ENCODE measurements around the gene CD200. TPM values are rescaled to one million over a fixed set of nuclear protein-coding genes. Genes with fewer than 3 reads are reported as not detected.

CD200 gene
- total and polyA plus RNA-seq, 9 of the 15 experiments (the other 6 are each of a cell fraction or from before 2014, with no cell fraction given), result 0.13 TPM; not detected in 8

DNA sequence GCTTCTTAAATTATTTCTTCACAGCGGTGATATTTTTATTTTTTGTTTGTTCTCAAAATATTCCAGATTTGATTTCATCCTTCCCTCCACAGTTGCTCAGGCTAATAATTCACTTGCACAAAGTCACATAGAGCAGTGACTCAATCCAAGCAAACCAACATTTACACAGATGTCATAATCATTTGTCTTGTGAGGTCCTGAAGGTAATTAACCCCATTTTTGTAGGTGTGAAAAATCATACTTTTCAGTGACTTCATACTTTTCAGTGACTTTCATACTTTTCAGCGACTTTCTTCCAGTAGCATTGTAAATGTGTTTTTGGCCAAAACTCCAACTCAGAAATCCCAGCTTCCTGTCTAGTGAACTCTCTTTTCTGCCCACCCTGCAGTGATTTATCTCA lies 32.1 kb downstream of the CD200 start (continued):
- TF ChIP-seq, protein P1, sequence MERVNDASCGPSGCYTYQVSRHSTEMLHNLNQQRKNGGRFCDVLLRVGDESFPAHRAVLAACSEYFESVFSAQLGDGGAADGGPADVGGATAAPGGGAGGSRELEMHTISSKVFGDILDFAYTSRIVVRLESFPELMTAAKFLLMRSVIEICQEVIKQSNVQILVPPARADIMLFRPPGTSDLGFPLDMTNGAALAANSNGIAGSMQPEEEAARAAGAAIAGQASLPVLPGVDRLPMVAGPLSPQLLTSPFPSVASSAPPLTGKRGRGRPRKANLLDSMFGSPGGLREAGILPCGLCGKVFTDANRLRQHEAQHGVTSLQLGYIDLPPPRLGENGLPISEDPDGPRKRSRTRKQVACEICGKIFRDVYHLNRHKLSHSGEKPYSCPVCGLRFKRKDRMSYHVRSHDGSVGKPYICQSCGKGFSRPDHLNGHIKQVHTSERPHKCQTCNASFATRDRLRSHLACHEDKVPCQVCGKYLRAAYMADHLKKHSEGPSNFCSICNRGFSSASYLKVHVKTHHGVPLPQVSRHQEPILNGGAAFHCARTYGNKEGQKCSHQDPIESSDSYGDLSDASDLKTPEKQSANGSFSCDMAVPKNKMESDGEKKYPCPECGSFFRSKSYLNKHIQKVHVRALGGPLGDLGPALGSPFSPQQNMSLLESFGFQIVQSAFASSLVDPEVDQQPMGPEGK (CRISPR knock-in tag; IDR thresholded peaks at IDR 0.05; ENCODE audit: borderline replicate concordance), result no peak

DNA sequence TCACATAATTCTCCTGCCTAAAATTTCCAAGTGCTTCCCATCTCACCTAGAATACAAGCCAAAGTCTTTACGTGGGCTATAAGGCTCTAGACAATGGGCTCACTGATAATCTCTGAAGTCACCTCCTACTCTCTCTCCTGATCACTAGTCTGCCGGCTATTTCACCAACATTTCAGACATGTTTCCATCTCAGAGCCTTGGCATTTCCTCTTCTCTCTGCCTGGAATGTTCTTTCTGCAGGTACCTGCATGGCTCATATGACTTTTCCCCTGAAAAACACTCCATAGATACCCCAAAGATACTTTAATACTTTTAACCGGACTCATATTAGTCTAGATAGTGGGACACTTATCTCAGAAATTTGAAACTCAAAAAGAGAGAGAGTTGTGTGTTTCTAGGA lies 32.7 kb downstream of the CD200 start:
- Histone ChIP-seq H3K4me3 (no peak overlapping the region), H3K79me2 (ENCODE audit: control insufficient read depth, insufficient read depth, low read length) (no peaks in the 10 kb centered on the region), H3K9me1 (ENCODE audit: control insufficient read depth, insufficient read depth, low read length) (no peaks in the 10 kb centered on the region), H3K4me2 (ENCODE audit: insufficient read depth, low read length) (no peak overlapping the region), H2AFZ (ENCODE audit: low read depth, low read length) (no peak overlapping the region), H3K4me1 (replicated peaks in 1 of 2; ENCODE audit: control insufficient read depth in 2 of 2, insufficient read depth in 2 of 2, low read length in 2 of 2) (no peaks in the 10 kb centered on the region), H3K9ac (ENCODE audit: insufficient read depth in 1 of 2, low read depth in 2 of 2, low read length in 2 of 2) (no peak overlapping the region), H4K20me1 (replicated peaks; ENCODE audit: control insufficient read depth, insufficient read depth, low read length) (no peaks in the 10 kb centered on the region), H3K27me3 (ENCODE audit: control insufficient read depth in 2 of 2, insufficient read depth in 2 of 2, low read length in 2 of 2) (no peaks in the 10 kb centered on the region), H3K9me3 (replicated peaks; ENCODE audit: control insufficient read depth, insufficient read depth, low read depth, low read length) (no peaks in the 10 kb centered on the region), H3K27ac (ENCODE audit: extremely low read depth, low read depth, low read length) (no peak overlapping the region), H3K36me3 (ENCODE audit: control insufficient read depth, insufficient read depth, low read length) (no peaks in the 10 kb centered on the region)
- intact Hi-C loops (cut with micrococcal nuclease) (no loop called here), in situ Hi-C loops (cut with MboI) (no loop called here)
- POLR2A ChIA-PET, result interaction anchor here (0.7 kb wide), 1 partner anchor 19 kb away, joined by 3 read pairs; no protein-coding TSS in a partner anchor
- no peak for FAIRE-seq
- no TSS peak for BruUV-seq (replicated peaks)
- 6% methylated on average over 3 of the region's 3 CpGs for WGBS (ENCODE audit: insufficient coverage, low coverage, missing lambda C conversion rate)
- no peak for ATAC-seq
- no peak for DNase-seq (ENCODE audit: extremely low read depth in 1 of 4, low spot score in 3 of 4)
- CTCF ChIA-PET (ENCODE audit: low intra/inter-chr PET ratio), result no interaction called here
- TF ChIP-seq, protein P2, sequence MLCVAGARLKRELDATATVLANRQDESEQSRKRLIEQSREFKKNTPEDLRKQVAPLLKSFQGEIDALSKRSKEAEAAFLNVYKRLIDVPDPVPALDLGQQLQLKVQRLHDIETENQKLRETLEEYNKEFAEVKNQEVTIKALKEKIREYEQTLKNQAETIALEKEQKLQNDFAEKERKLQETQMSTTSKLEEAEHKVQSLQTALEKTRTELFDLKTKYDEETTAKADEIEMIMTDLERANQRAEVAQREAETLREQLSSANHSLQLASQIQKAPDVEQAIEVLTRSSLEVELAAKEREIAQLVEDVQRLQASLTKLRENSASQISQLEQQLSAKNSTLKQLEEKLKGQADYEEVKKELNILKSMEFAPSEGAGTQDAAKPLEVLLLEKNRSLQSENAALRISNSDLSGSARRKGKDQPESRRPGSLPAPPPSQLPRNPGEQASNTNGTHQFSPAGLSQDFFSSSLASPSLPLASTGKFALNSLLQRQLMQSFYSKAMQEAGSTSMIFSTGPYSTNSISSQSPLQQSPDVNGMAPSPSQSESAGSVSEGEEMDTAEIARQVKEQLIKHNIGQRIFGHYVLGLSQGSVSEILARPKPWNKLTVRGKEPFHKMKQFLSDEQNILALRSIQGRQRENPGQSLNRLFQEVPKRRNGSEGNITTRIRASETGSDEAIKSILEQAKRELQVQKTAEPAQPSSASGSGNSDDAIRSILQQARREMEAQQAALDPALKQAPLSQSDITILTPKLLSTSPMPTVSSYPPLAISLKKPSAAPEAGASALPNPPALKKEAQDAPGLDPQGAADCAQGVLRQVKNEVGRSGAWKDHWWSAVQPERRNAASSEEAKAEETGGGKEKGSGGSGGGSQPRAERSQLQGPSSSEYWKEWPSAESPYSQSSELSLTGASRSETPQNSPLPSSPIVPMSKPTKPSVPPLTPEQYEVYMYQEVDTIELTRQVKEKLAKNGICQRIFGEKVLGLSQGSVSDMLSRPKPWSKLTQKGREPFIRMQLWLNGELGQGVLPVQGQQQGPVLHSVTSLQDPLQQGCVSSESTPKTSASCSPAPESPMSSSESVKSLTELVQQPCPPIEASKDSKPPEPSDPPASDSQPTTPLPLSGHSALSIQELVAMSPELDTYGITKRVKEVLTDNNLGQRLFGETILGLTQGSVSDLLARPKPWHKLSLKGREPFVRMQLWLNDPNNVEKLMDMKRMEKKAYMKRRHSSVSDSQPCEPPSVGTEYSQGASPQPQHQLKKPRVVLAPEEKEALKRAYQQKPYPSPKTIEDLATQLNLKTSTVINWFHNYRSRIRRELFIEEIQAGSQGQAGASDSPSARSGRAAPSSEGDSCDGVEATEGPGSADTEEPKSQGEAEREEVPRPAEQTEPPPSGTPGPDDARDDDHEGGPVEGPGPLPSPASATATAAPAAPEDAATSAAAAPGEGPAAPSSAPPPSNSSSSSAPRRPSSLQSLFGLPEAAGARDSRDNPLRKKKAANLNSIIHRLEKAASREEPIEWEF (CRISPR knock-in tag; IDR thresholded peaks at IDR 0.05), result no peak
- TF ChIP-seq RNF2 (IDR thresholded peaks at IDR 0.05) (no peak), ZBTB8A (IDR thresholded peaks at IDR 0.05; ENCODE audit: partially characterized antibody) (no peak), NFYB (IDR thresholded peaks at IDR 0.05; ENCODE audit: extremely low read depth, insufficient read length) (no peak), ZKSCAN3 (CRISPR knock-in tag; IDR thresholded peaks at IDR 0.05) (no peak), ZBED1 (IDR thresholded peaks at IDR 0.05) (no peak), HOXB6 (CRISPR knock-in tag; IDR thresholded peaks at IDR 0.05; ENCODE audit: borderline replicate concordance) (no peak), ZNF699 (CRISPR knock-in tag; IDR thresholded peaks at IDR 0.05; ENCODE audit: insufficient replicate concordance) (no peak), NR2C2 (CRISPR knock-in tag; IDR thresholded peaks at IDR 0.05) (no peak), NR2C2 (tag; IDR thresholded peaks at IDR 0.05) (no peak), MTA1 (IDR thresholded peaks at IDR 0.05; ENCODE audit: borderline replicate concordance) (no peak)
- TF ChIP-seq, protein P3, sequence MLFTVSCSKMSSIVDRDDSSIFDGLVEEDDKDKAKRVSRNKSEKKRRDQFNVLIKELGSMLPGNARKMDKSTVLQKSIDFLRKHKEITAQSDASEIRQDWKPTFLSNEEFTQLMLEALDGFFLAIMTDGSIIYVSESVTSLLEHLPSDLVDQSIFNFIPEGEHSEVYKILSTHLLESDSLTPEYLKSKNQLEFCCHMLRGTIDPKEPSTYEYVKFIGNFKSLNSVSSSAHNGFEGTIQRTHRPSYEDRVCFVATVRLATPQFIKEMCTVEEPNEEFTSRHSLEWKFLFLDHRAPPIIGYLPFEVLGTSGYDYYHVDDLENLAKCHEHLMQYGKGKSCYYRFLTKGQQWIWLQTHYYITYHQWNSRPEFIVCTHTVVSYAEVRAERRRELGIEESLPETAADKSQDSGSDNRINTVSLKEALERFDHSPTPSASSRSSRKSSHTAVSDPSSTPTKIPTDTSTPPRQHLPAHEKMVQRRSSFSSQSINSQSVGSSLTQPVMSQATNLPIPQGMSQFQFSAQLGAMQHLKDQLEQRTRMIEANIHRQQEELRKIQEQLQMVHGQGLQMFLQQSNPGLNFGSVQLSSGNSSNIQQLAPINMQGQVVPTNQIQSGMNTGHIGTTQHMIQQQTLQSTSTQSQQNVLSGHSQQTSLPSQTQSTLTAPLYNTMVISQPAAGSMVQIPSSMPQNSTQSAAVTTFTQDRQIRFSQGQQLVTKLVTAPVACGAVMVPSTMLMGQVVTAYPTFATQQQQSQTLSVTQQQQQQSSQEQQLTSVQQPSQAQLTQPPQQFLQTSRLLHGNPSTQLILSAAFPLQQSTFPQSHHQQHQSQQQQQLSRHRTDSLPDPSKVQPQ (CRISPR knock-in tag; IDR thresholded peaks at IDR 0.05; ENCODE audit: borderline replicate concordance), result no peak

All from K562 (cell line).